Neural cell (in vitro differentiated cells): ENCODE measurements around the gene SLC9A1. TPM values are rescaled to one million over a fixed set of nuclear protein-coding genes. Genes with fewer than 3 reads are reported as not detected.

Experiments used
- H2AFZ ChIP-seq: fragments of 200-600, 300-800 bp; sonication (generic), shearing (Covaris generic); 2 replicates; pipeline ENCODE4 v1.6.0; 2014; ENCODE audit warnings: low read depth, mild to moderate bottlenecking, antibody characterized with exemption, low read length, moderate library complexity
- H3F3A ChIP-seq: fragments of 200-600 bp; shearing (Covaris generic); 2 replicates; pipeline ENCODE4 v1.6.1; 2016; ENCODE audit warnings: mild to moderate bottlenecking, moderate library complexity, mixed read lengths, antibody characterized with exemption, low read length; ENCODE audit not compliant: insufficient read depth, poor library complexity, severe bottlenecking
- H3K27ac ChIP-seq: fragments of 200-600, 300-800 bp; sonication (generic), shearing (Covaris generic); 2 replicates; pipeline ENCODE4 v1.5.1; 2014; ENCODE audit warnings: mild to moderate bottlenecking, low read length, moderate library complexity
- H3K27me3 ChIP-seq: fragments of 300-800, 200-600 bp; sonication (generic), shearing (Covaris generic); 2 replicates; pipeline ENCODE4 v1.6.0; 2014; ENCODE audit warnings: mild to moderate bottlenecking, low read depth, low read length, moderate library complexity; ENCODE audit not compliant: insufficient read depth
- H3K36me3 ChIP-seq: fragments of 300-800, 200-600 bp; sonication (generic), shearing (Covaris generic); 2 replicates; pipeline ENCODE4 v1.5.1; 2014; ENCODE audit warnings: mild to moderate bottlenecking, antibody characterized with exemption, low read length, moderate library complexity; ENCODE audit not compliant: insufficient read depth
- H3K4me2 ChIP-seq: fragments of 300-800, 200-600 bp; sonication (generic), shearing (Covaris generic); 2 replicates; pipeline ENCODE4 v1.6.0; 2014; ENCODE audit warnings: mild to moderate bottlenecking, low read length
- H3K4me3 ChIP-seq: fragments of 300-800, 200-600 bp; sonication (generic), shearing (Covaris generic); 2 replicates; pipeline ENCODE4 v1.5.1; 2014; ENCODE audit warnings: mild to moderate bottlenecking, low read length, moderate library complexity
- H3K79me2 ChIP-seq: fragments of 200-600 bp; shearing (Covaris generic); replicated peaks from 2 replicates; pipeline ENCODE4 v1.6.0; 2014; ENCODE audit warnings: mild to moderate bottlenecking, low read length, moderate library complexity; ENCODE audit not compliant: insufficient read depth
- H3K9ac ChIP-seq: fragments of 300-800, 200-600 bp; sonication (generic), shearing (Covaris generic); 2 replicates; pipeline ENCODE4 v1.6.1; 2016; ENCODE audit warnings: mild to moderate bottlenecking, low read length, mixed read lengths
- H3K9me2 ChIP-seq: fragments of 200-600 bp; shearing (Covaris generic); 2 replicates; pipeline ENCODE4 v1.6.1; 2016; ENCODE audit warnings: mild to moderate bottlenecking, low read length, mixed read lengths; ENCODE audit not compliant: insufficient read depth
- H3K9me3 ChIP-seq: fragments of 200-600, 300-800 bp; sonication (generic), shearing (Covaris generic); 2 replicates; pipeline ENCODE4 v1.6.1; 2016; ENCODE audit warnings: mild to moderate bottlenecking, mixed run types, low read length, moderate library complexity, mixed read lengths
- H4K20me1 ChIP-seq: fragments of 200-600 bp; shearing (Covaris generic); 2 replicates; pipeline ENCODE4 v1.6.1; 2016; ENCODE audit warnings: mild to moderate bottlenecking, mixed run types; ENCODE audit not compliant: insufficient read depth
- EP300 ChIP-seq: fragments of 450-650 bp; conservative IDR thresholded peaks from 2 replicates; pipeline ENCODE4 v1.6.1; 2014; ENCODE audit warnings: antibody characterized with exemption, mild to moderate bottlenecking, moderate library complexity; ENCODE audit not compliant: poor library complexity, severe bottlenecking
- EZH2 ChIP-seq: fragments of 200-600, 300-800 bp; shearing (Covaris generic), sonication (generic); IDR thresholded peaks from 2 replicates; pipeline ENCODE4 v1.6.1; 2014; ENCODE audit warnings: antibody characterized with exemption, low read length, borderline replicate concordance, mild to moderate bottlenecking; ENCODE audit not compliant: insufficient read depth, poor library complexity, severe bottlenecking
- MXI1 ChIP-seq: fragments of 450-650 bp; conservative IDR thresholded peaks from 2 replicates; pipeline ENCODE4 v1.6.1; 2014; ENCODE audit warnings: antibody characterized with exemption, mild to moderate bottlenecking; ENCODE audit not compliant: poor library complexity, severe bottlenecking
- POLR2AphosphoS5 ChIP-seq: IDR thresholded peaks from 2 replicates; pipeline ENCODE4 v1.6.1; 2012
- RAD21 ChIP-seq: fragments of 450-650 bp; conservative IDR thresholded peaks from 2 replicates; pipeline ENCODE4 v1.6.1; 2014; ENCODE audit warnings: antibody characterized with exemption, mild to moderate bottlenecking, moderate library complexity
- SMC3 ChIP-seq: fragments of 450-650 bp; conservative IDR thresholded peaks from 2 replicates; pipeline ENCODE4 v1.6.1; 2014; ENCODE audit warnings: antibody characterized with exemption, mild to moderate bottlenecking, moderate library complexity; ENCODE audit not compliant: poor library complexity
- TAF1 ChIP-seq: IDR thresholded peaks from 2 replicates; pipeline ENCODE4 v1.6.1; 2012; ENCODE audit warnings: low read depth
- polyA plus RNA-seq: library from polyadenylated mRNA; depleted of rRNA; stranded (reverse); fragments of >200 nt; gene quantifications from 2 replicates; pipeline ENCODE4 v1.2.3, GENCODE V29; 2014
- TF ChIP-seq, protein P1 (sequence below): fragments of 450-650 bp; IDR thresholded peaks from 2 replicates; pipeline ENCODE4 v1.5.1; 2014; ENCODE audit warnings: antibody characterized with exemption, mild to moderate bottlenecking, moderate library complexity; ENCODE audit not compliant: poor library complexity, severe bottlenecking
- TF ChIP-seq, protein P2 (sequence below): IDR thresholded peaks from 2 replicates; pipeline ENCODE4 v1.6.1; 2012; ENCODE audit warnings: borderline replicate concordance

SLC9A1 gene
- polyA plus RNA-seq, 1 donor from 2014 or later = 1.5 TPM

- Histone ChIP-seq H3K27me3 (no peaks in the 10 kb centered on the region), H3K36me3 (no peaks in the 10 kb centered on the region), H3K4me2 (no peak overlapping the region), H4K20me1 (no peaks in the 10 kb centered on the region), H3K79me2 (no peaks in the 10 kb centered on the region), H3K9me3 (no peaks in the 10 kb centered on the region), H3K27ac (no peak overlapping the region), H3F3A (no peaks in the 10 kb centered on the region), H3K9ac (no peak overlapping the region), H2AFZ (no peak overlapping the region), H3K9me2 (no peaks in the 10 kb centered on the region), H3K4me3 (no peak overlapping the region)
- TF ChIP-seq EP300 (no peak), POLR2AphosphoS5 (no peak), SMC3 (no peak), RAD21 (no peak), EZH2 (no peak), MXI1 (no peak), TAF1 (no peak)
- TF ChIP-seq, protein P1, sequence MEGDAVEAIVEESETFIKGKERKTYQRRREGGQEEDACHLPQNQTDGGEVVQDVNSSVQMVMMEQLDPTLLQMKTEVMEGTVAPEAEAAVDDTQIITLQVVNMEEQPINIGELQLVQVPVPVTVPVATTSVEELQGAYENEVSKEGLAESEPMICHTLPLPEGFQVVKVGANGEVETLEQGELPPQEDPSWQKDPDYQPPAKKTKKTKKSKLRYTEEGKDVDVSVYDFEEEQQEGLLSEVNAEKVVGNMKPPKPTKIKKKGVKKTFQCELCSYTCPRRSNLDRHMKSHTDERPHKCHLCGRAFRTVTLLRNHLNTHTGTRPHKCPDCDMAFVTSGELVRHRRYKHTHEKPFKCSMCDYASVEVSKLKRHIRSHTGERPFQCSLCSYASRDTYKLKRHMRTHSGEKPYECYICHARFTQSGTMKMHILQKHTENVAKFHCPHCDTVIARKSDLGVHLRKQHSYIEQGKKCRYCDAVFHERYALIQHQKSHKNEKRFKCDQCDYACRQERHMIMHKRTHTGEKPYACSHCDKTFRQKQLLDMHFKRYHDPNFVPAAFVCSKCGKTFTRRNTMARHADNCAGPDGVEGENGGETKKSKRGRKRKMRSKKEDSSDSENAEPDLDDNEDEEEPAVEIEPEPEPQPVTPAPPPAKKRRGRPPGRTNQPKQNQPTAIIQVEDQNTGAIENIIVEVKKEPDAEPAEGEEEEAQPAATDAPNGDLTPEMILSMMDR = no peak
- TF ChIP-seq, protein P2, sequence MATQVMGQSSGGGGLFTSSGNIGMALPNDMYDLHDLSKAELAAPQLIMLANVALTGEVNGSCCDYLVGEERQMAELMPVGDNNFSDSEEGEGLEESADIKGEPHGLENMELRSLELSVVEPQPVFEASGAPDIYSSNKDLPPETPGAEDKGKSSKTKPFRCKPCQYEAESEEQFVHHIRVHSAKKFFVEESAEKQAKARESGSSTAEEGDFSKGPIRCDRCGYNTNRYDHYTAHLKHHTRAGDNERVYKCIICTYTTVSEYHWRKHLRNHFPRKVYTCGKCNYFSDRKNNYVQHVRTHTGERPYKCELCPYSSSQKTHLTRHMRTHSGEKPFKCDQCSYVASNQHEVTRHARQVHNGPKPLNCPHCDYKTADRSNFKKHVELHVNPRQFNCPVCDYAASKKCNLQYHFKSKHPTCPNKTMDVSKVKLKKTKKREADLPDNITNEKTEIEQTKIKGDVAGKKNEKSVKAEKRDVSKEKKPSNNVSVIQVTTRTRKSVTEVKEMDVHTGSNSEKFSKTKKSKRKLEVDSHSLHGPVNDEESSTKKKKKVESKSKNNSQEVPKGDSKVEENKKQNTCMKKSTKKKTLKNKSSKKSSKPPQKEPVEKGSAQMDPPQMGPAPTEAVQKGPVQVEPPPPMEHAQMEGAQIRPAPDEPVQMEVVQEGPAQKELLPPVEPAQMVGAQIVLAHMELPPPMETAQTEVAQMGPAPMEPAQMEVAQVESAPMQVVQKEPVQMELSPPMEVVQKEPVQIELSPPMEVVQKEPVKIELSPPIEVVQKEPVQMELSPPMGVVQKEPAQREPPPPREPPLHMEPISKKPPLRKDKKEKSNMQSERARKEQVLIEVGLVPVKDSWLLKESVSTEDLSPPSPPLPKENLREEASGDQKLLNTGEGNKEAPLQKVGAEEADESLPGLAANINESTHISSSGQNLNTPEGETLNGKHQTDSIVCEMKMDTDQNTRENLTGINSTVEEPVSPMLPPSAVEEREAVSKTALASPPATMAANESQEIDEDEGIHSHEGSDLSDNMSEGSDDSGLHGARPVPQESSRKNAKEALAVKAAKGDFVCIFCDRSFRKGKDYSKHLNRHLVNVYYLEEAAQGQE = no peak
Measured at GRCh38 chr1:27139980-27140379, 14.9 kb downstream of the SLC9A1 start.

GRCh38 chr1:27138927-27139326 lies 16.0 kb downstream of the SLC9A1 start:
- H3K36me3 ChIP-seq = no peaks in the 10 kb centered on the region
- H4K20me1 ChIP-seq = no peaks in the 10 kb centered on the region
- H2AFZ ChIP-seq = no peak overlapping the region
- no peaks in the 10 kb centered on the region for H3F3A ChIP-seq
- no peak overlapping the region for H3K4me3 ChIP-seq
- TF ChIP-seq, protein P1 = no peak
- TF ChIP-seq EP300 (no peak), EZH2 (no peak), SMC3 (no peak), POLR2AphosphoS5 (no peak), TAF1 (no peak), MXI1 (no peak), RAD21 (no peak)
- TF ChIP-seq, protein P2 = no peak
- no peaks in the 10 kb centered on the region for H3K27me3 ChIP-seq
- H3K79me2 ChIP-seq = no peaks in the 10 kb centered on the region
- H3K9me2 ChIP-seq = no peaks in the 10 kb centered on the region
- no peak overlapping the region for H3K9ac ChIP-seq
- H3K27ac ChIP-seq = no peak overlapping the region
- H3K9me3 ChIP-seq = no peaks in the 10 kb centered on the region
- H3K4me2 ChIP-seq = no peak overlapping the region
